ENCODE measurements around the gene NOXA1.

NOXA1 gene

DNA sequence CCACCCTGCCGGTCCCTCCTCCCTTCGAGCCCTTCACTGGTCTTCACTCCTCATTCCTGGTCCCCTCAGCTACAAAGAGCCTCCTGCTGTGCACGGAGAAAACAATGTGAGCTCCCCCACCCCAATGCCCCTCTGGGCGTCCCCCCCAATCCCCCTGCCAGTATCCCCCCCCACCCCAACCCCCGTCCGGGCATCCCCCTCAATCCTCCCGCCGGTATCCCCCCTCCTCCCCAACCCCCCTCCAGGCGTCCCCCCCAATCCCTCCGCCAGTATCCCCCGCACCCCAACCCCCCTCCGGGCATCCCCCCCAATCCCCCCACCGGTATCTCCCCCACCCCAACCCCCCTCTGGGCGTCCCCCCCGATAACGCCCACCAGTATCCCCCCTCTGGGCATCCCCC is 43.0 kb upstream of the NOXA1 start:
- Histone ChIP-seq H2BK120ac (ENCODE audit: low read depth, low read length) (no peak overlapping the region), H3K27me3 (ENCODE audit: control insufficient read depth in 1 of 2, insufficient read depth in 1 of 2, low read length in 2 of 2) (no peaks in the 10 kb centered on the region), H2AK5ac (ENCODE audit: low read length, severe bottlenecking) (no peak overlapping the region), H3K9ac (ENCODE audit: low read length) (no peak overlapping the region), H3K23ac (ENCODE audit: low read length in 2 of 2) (no peak overlapping the region), H3K4me1 (ENCODE audit: control insufficient read depth, insufficient read depth, low read depth, low read length) (peaks cover 17% of the 10 kb centered on the region), H2BK15ac (ENCODE audit: low read depth, poor library complexity, severe bottlenecking) (no peak overlapping the region), H3K36me3 (ENCODE audit: control insufficient read depth in 1 of 2, insufficient read depth in 2 of 2, low read depth in 1 of 2, low read length in 2 of 2) (peaks cover 0 to 23% of the 10 kb centered on the region in 2 experiments), H2BK5ac (ENCODE audit: low read depth, low read length, poor library complexity, severe bottlenecking) (no peak overlapping the region), H3K9me3 (ENCODE audit: control insufficient read depth, low read length) (peaks cover 5% of the 10 kb centered on the region), H3K18ac (ENCODE audit: low read depth in 1 of 2, low read length in 2 of 2) (no peak overlapping the region), H4K8ac (ENCODE audit: low read length) (no peak overlapping the region), H3K79me1 (replicated peaks; ENCODE audit: low read length, poor library complexity, severe bottlenecking) (no peaks in the 10 kb centered on the region), H3K4me3 (ENCODE audit: insufficient read depth in 1 of 2, low read depth in 1 of 2, low read length in 2 of 2) (no peak overlapping the region), H2BK12ac (ENCODE audit: low read length in 2 of 2) (no peak overlapping the region), H3K4ac (ENCODE audit: low read depth in 1 of 2, low read length in 2 of 2) (no peak overlapping the region), H3K4me2 (ENCODE audit: low read length, poor library complexity, severe bottlenecking) (no peak overlapping the region), H2AFZ (ENCODE audit: low read depth, low read length) (no peak overlapping the region), H3K27ac (ENCODE audit: low read length, poor library complexity, severe bottlenecking) (no peak overlapping the region), H3K14ac (ENCODE audit: low read length in 2 of 2) (no peak overlapping the region), H4K91ac (ENCODE audit: low read length) (no peak overlapping the region)
- DNase-seq, result no peak
- WGBS, result 100% methylated on average over 3 of the region's 16 CpGs

DNA sequence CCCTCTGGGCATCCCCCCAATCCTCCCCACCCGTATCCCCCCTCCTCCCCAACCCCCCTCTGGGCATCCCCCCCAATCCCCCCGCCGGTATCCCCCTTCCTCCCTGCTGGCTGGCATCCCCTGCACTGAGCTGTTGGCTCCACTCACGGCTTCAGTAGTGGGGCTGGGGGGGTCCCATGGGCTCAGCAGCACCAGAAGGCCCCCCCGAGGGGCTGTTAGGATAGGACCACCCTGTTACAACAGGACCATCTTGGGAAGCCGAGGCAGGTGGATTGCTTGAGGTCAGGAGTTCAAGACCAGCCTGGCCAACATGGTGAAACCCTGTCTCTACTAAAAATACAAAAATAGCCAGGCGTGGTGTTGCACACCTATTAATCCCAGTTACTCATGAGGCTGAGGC is 42.6 kb upstream of the NOXA1 start:
- no peaks in the 10 kb centered on the region for H3K27me3 ChIP-seq (ENCODE audit: control insufficient read depth in 1 of 2, insufficient read depth in 1 of 2, low read length in 2 of 2)
- H3K36me3 ChIP-seq (ENCODE audit: control insufficient read depth in 1 of 2, insufficient read depth in 2 of 2, low read depth in 1 of 2, low read length in 2 of 2), result peaks cover 0 to 24% of the 10 kb centered on the region in 2 experiments
- H2BK5ac ChIP-seq (ENCODE audit: low read depth, low read length, poor library complexity, severe bottlenecking), result no peak overlapping the region
- no peaks in the 10 kb centered on the region for H3K79me1 ChIP-seq (replicated peaks; ENCODE audit: low read length, poor library complexity, severe bottlenecking)
- H3K27ac ChIP-seq (ENCODE audit: low read length, poor library complexity, severe bottlenecking), result no peak overlapping the region
- H3K9ac ChIP-seq (ENCODE audit: low read length), result no peak overlapping the region
- no peak overlapping the region for H4K91ac ChIP-seq (ENCODE audit: low read length)
- H3K9me3 ChIP-seq (ENCODE audit: control insufficient read depth, low read length), result peaks cover 3% of the 10 kb centered on the region
- H3K4me2 ChIP-seq (ENCODE audit: low read length, poor library complexity, severe bottlenecking), result no peak overlapping the region
- no peak overlapping the region for H3K18ac ChIP-seq (ENCODE audit: low read depth in 1 of 2, low read length in 2 of 2)
- 92% methylated on average over 4 of the region's 7 CpGs for WGBS
- no peak overlapping the region for H4K8ac ChIP-seq (ENCODE audit: low read length)
- no peak overlapping the region for H3K14ac ChIP-seq (ENCODE audit: low read length in 2 of 2)
- no peak overlapping the region for H2BK12ac ChIP-seq (ENCODE audit: low read length in 2 of 2)
- no peak overlapping the region for H3K23ac ChIP-seq (ENCODE audit: low read length in 2 of 2)
- no peak for DNase-seq
- no peak overlapping the region for H3K4ac ChIP-seq (ENCODE audit: low read depth in 1 of 2, low read length in 2 of 2)
- no peak overlapping the region for H2AK5ac ChIP-seq (ENCODE audit: low read length, severe bottlenecking)
- H2BK15ac ChIP-seq (ENCODE audit: low read depth, poor library complexity, severe bottlenecking), result no peak overlapping the region
- no peak overlapping the region for H2AFZ ChIP-seq (ENCODE audit: low read depth, low read length)
- H3K4me3 ChIP-seq (ENCODE audit: insufficient read depth in 1 of 2, low read depth in 1 of 2, low read length in 2 of 2), result no peak overlapping the region
- H2BK120ac ChIP-seq (ENCODE audit: low read depth, low read length), result no peak overlapping the region
- H3K4me1 ChIP-seq (ENCODE audit: control insufficient read depth, insufficient read depth, low read depth, low read length), result peaks cover 17% of the 10 kb centered on the region

DNA sequence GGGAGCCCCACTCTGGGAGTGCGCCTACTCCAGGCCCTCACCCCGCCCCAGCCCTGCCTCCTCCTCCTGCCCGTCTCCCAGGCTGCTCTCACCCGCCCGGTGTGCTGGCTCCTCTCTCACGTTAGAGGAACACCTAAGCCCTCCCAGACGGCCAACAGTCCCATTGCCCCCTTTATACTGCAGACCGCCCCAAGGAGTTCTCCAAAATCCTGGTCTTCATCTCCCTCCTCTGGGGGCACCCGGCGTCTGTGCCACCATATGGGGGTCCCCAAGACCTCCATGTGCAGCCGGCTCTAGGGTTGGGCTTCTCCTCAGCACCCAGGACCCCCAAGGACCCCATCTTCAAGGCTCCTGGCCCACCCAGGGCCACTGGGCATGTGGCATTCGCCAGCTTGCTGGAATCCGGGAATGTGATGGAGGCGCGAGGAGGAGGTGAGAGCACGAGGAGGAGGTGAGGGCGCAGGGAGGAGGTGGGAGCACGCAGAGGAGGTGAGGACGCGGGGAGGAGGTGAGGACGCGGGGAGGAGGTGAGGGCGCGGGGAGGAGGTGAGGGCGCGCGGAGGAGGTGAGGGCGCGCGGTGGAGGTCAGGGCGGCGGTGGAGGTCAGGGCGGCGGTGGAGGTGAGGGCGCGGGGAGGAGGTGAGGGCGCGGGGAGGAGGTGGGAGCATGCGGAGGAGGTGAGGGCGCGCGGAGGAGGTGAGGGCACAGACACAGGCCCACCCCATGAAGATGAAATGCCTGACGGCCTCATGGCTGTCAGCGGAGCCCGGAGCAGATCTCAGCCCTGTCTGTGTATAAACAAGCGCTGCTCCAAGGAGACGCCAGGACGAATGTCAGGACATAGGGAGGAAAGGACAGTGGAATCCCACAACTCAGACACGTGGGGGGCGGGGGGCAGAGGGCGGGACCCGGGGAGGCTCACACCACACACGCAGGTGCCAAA is 41.4 kb upstream of the NOXA1 start:
- Histone ChIP-seq H3K18ac (ENCODE audit: low read depth in 1 of 2, low read length in 2 of 2) (no peak overlapping the region), H3K4ac (ENCODE audit: low read depth in 1 of 2, low read length in 2 of 2) (no peak overlapping the region), H3K4me3 (ENCODE audit: insufficient read depth in 1 of 2, low read depth in 1 of 2, low read length in 2 of 2) (no peak overlapping the region), H2AFZ (ENCODE audit: low read depth, low read length) (no peak overlapping the region), H3K9ac (ENCODE audit: low read length) (no peak overlapping the region), H3K4me1 (ENCODE audit: control insufficient read depth, insufficient read depth, low read depth, low read length) (peaks cover 17% of the 10 kb centered on the region), H3K79me1 (replicated peaks; ENCODE audit: low read length, poor library complexity, severe bottlenecking) (no peaks in the 10 kb centered on the region), H4K91ac (ENCODE audit: low read length) (no peak overlapping the region), H2BK12ac (ENCODE audit: low read length in 2 of 2) (no peak overlapping the region), H2BK15ac (ENCODE audit: low read depth, poor library complexity, severe bottlenecking) (no peak overlapping the region), H3K23ac (ENCODE audit: low read length in 2 of 2) (no peak overlapping the region), H4K8ac (ENCODE audit: low read length) (no peak overlapping the region), H3K27me3 (ENCODE audit: control insufficient read depth in 1 of 2, insufficient read depth in 1 of 2, low read length in 2 of 2) (no peaks in the 10 kb centered on the region), H3K4me2 (ENCODE audit: low read length, poor library complexity, severe bottlenecking) (no peak overlapping the region), H3K14ac (ENCODE audit: low read length in 2 of 2) (peak overlapping the region in 1 of 2 experiments; percentile 8), H3K36me3 (ENCODE audit: control insufficient read depth in 1 of 2, insufficient read depth in 2 of 2, low read depth in 1 of 2, low read length in 2 of 2) (peaks cover 0 to 24% of the 10 kb centered on the region in 2 experiments), H3K27ac (ENCODE audit: low read length, poor library complexity, severe bottlenecking) (no peak overlapping the region), H2BK5ac (ENCODE audit: low read depth, low read length, poor library complexity, severe bottlenecking) (no peak overlapping the region), H2AK5ac (ENCODE audit: low read length, severe bottlenecking) (no peak overlapping the region), H2BK120ac (ENCODE audit: low read depth, low read length) (no peak overlapping the region), H3K9me3 (ENCODE audit: control insufficient read depth, low read length) (no peaks in the 10 kb centered on the region)
- no peak for DNase-seq
- WGBS, result 93% methylated on average over 44 of the region's 53 CpGs

DNA sequence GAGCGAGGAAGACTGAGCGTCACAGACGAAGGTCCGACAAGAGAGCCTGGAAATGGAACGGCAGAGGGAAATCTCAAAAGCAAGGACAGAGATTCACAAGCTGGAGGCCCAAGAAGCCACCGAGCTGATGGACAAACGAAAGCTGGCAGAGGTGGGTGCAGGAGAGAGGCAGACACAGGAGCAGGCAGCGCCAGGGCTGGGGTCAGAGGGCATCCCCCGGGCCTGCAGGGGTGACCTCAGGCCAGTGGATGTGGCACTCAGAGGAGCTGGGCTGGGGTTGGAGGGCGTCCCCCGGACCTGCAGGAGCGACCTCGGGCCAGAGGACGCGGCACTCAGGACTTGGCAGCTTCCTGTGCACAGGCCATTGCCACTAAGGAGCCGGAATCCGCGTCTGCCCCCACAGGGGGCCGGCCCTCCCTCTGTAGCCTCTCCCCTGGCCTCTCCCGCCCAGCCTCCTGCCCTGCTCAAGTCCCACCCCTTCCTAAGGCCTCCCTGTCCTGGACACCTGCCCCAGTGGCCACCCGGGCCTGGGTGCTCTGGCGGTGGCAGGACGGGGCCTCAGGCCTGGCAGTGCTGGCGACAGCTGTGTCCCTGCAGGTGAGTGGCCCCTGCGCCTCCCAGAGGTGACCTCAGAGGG is 40.6 kb upstream of the NOXA1 start:
- Histone ChIP-seq H2BK15ac (ENCODE audit: low read depth, poor library complexity, severe bottlenecking) (no peak overlapping the region), H3K9me3 (ENCODE audit: control insufficient read depth, low read length) (no peaks in the 10 kb centered on the region), H3K23ac (ENCODE audit: low read length in 2 of 2) (no peak overlapping the region), H3K27me3 (ENCODE audit: control insufficient read depth in 1 of 2, insufficient read depth in 1 of 2, low read length in 2 of 2) (no peaks in the 10 kb centered on the region), H3K79me1 (replicated peaks; ENCODE audit: low read length, poor library complexity, severe bottlenecking) (no peaks in the 10 kb centered on the region), H3K36me3 (ENCODE audit: control insufficient read depth in 1 of 2, insufficient read depth in 2 of 2, low read depth in 1 of 2, low read length in 2 of 2) (peaks cover 0 to 24% of the 10 kb centered on the region in 2 experiments), H2AK5ac (ENCODE audit: low read length, severe bottlenecking) (no peak overlapping the region), H2BK12ac (ENCODE audit: low read length in 2 of 2) (no peak overlapping the region), H3K4me3 (ENCODE audit: insufficient read depth in 1 of 2, low read depth in 1 of 2, low read length in 2 of 2) (no peak overlapping the region), H2BK120ac (ENCODE audit: low read depth, low read length) (no peak overlapping the region), H3K4ac (ENCODE audit: low read depth in 1 of 2, low read length in 2 of 2) (no peak overlapping the region), H3K14ac (ENCODE audit: low read length in 2 of 2) (no peak overlapping the region), H4K8ac (ENCODE audit: low read length) (no peak overlapping the region), H3K9ac (ENCODE audit: low read length) (no peak overlapping the region), H3K18ac (ENCODE audit: low read depth in 1 of 2, low read length in 2 of 2) (no peak overlapping the region), H3K4me1 (ENCODE audit: control insufficient read depth, insufficient read depth, low read depth, low read length) (peaks cover 17% of the 10 kb centered on the region), H3K27ac (ENCODE audit: low read length, poor library complexity, severe bottlenecking) (no peak overlapping the region), H4K91ac (ENCODE audit: low read length) (no peak overlapping the region), H2AFZ (ENCODE audit: low read depth, low read length) (no peak overlapping the region), H3K4me2 (ENCODE audit: low read length, poor library complexity, severe bottlenecking) (no peak overlapping the region), H2BK5ac (ENCODE audit: low read depth, low read length, poor library complexity, severe bottlenecking) (no peak overlapping the region)
- 84% methylated on average over 25 of the region's 25 CpGs for WGBS
- no peak for DNase-seq
